GM12878 (cell line): ENCODE results near the gene AEN. TPM values are rescaled to one million over a fixed set of nuclear protein-coding genes. Genes with fewer than 3 reads are reported as not detected.

Experiments used
- ATAC-seq: fragments of 200-7000 bp; cut with Tn5 transposase; 3 replicates; pipeline ENCODE4 v1.9.1; 2020; ENCODE audit warnings: mild to moderate bottlenecking, moderate library complexity
- BruUV-seq: library from RNA; stranded (reverse); fragments of 400-500 nt; replicated peaks from 2 replicates; lab custom pipeline; 2021; lab: Mats Ljungman, UMichigan
- CTCF ChIA-PET: fragments of 300-600 bp; sonication (Branson Sonifier 250); formaldehyde crosslinking; extraction: SDS; loops from one replicate; lab custom pipeline; 2021; ENCODE audit warnings: inconsistent platforms; lab: Yijun Ruan, JAX
- POLR2A ChIA-PET: fragments of 350-600 bp; formaldehyde crosslinking; extraction: SDS; loops from one replicate; lab custom pipeline; 2021; ENCODE audit warnings: inconsistent platforms; lab: Charles Lee
- RAD21 ChIA-PET: fragments of 300-600 bp; sonication (Branson Sonifier 250); formaldehyde crosslinking; loops from one replicate; lab custom pipeline; 2023; ENCODE audit warnings: antibody characterized with exemption; ENCODE audit not compliant: unreplicated experiment; lab: Charles Lee
- SMC1A ChIA-PET: fragments of 300-600 bp; sonication (Branson Sonifier 250); formaldehyde crosslinking; loops from one replicate; lab custom pipeline; 2023; ENCODE audit not compliant: unreplicated experiment, uncharacterized antibody; lab: Charles Lee
- DNase-seq: peaks from one replicate; pipeline ENCODE4 v3.0.0-alpha.2; 2011; ENCODE audit warnings: low read depth, low spot score
- FAIRE-seq: peaks from 3 replicates; lab custom pipeline; 2011; peaks lifted over from hg19 to GRCh38; lab: Jason Lieb, UNC
- H2AFZ ChIP-seq: 2 replicates; pipeline ENCODE4 v1.6.0; 2011; ENCODE audit warnings: low read depth, low read length, control low read depth; ENCODE audit not compliant: control insufficient read depth
- H3K27ac ChIP-seq: 2 replicates; pipeline ENCODE4 v1.5.1; 2011; ENCODE audit warnings: control low read depth; ENCODE audit not compliant: control insufficient read depth, insufficient read depth
- H3K27me3 ChIP-seq, 2 experiments: replicated peaks in 1 of 2; 2 replicates each; pipeline versions ENCODE4 v1.6.0 to v1.6.1; 2011; ENCODE audit warnings: low read length in 1 of 2; ENCODE audit not compliant: control insufficient read depth in 2 of 2, insufficient read depth in 2 of 2
- H3K36me3 ChIP-seq, 2 experiments: 2 replicates each; pipeline ENCODE4 v1.5.1; 2011; ENCODE audit warnings: low read length in 1 of 2; ENCODE audit not compliant: control insufficient read depth in 2 of 2, insufficient read depth in 2 of 2
- H3K4me1 ChIP-seq: 2 replicates; pipeline ENCODE4 v1.6.1; 2011; ENCODE audit warnings: mild to moderate bottlenecking, low read length, moderate library complexity, mixed read lengths; ENCODE audit not compliant: control insufficient read depth, insufficient read depth
- H3K4me2 ChIP-seq: 2 replicates; pipeline ENCODE4 v1.6.0; 2011; ENCODE audit warnings: control low read depth; ENCODE audit not compliant: control insufficient read depth, insufficient read depth
- H3K4me3 ChIP-seq: fragments of 200-600 bp; sonication (generic); 2 replicates; pipeline ENCODE4 v1.5.1; 2016
- H3K79me2 ChIP-seq: 2 replicates; pipeline ENCODE4 v1.6.0; 2011; ENCODE audit warnings: low read length; ENCODE audit not compliant: control insufficient read depth, insufficient read depth
- H3K9ac ChIP-seq: 2 replicates; pipeline ENCODE4 v1.8.0; 2011; ENCODE audit warnings: low read length, control low read depth, mixed read lengths; ENCODE audit not compliant: control insufficient read depth, insufficient read depth
- H3K9me3 ChIP-seq: replicated peaks from 3 replicates; pipeline ENCODE4 v1.5.1; 2011; ENCODE audit warnings: mild to moderate bottlenecking, low read length; ENCODE audit not compliant: control insufficient read depth, insufficient read depth
- H4K20me1 ChIP-seq: 2 replicates; pipeline ENCODE4 v1.6.0; 2011; ENCODE audit not compliant: control insufficient read depth, insufficient read depth
- ASH2L ChIP-seq: fragments of 300-600, 200-600 bp; sonication (generic); IDR thresholded peaks from 2 replicates; pipeline ENCODE4 v1.6.1; 2017; ENCODE audit warnings: low read depth, mild to moderate bottlenecking, borderline replicate concordance
- BCLAF1 ChIP-seq: fragments of 450-650 bp; IDR thresholded peaks from 2 replicates; pipeline ENCODE4 v1.6.1; 2017; ENCODE audit warnings: antibody characterized with exemption, mild to moderate bottlenecking, moderate library complexity
- FOXK2 ChIP-seq: fragments of 450-650 bp; IDR thresholded peaks from 2 replicates; pipeline ENCODE4 v1.6.1; 2017; ENCODE audit warnings: mild to moderate bottlenecking, moderate library complexity
- IRF5 ChIP-seq: fragments of 450-650 bp; IDR thresholded peaks from 2 replicates; pipeline ENCODE4 v1.6.1; 2017; ENCODE audit warnings: borderline replicate concordance
- NBN ChIP-seq: fragments of 450-650 bp; IDR thresholded peaks from 2 replicates; pipeline ENCODE4 v1.6.1; 2016
- NKRF ChIP-seq: fragments of 450-650 bp; conservative IDR thresholded peaks from 2 replicates; pipeline ENCODE4 v1.6.1; 2017; ENCODE audit warnings: mild to moderate bottlenecking, moderate library complexity
- POLR2AphosphoS5 ChIP-seq: IDR thresholded peaks from 2 replicates; pipeline ENCODE4 v1.6.1; 2011; ENCODE audit warnings: mild to moderate bottlenecking, low read length, inconsistent platforms
- REST ChIP-seq: IDR thresholded peaks from 2 replicates; pipeline ENCODE4 v1.6.1; 2012; ENCODE audit warnings: mild to moderate bottlenecking, low read depth, low read length
- SIX5 ChIP-seq: IDR thresholded peaks from 2 replicates; pipeline ENCODE4 v1.6.1; 2011; ENCODE audit warnings: mild to moderate bottlenecking, low read depth, low read length, moderate library complexity; ENCODE audit not compliant: severe bottlenecking
- SMARCA5 ChIP-seq: fragments of 450-650 bp; IDR thresholded peaks from 2 replicates; pipeline ENCODE4 v1.6.1; 2017; ENCODE audit warnings: mild to moderate bottlenecking
- USF2 ChIP-seq: IDR thresholded peaks from 2 replicates; pipeline ENCODE4 v1.6.1; 2011; ENCODE audit warnings: low read depth, low read length, improper control_type of control experiment, borderline replicate concordance
- ZNF207 ChIP-seq: fragments of 450-650 bp; IDR thresholded peaks from 2 replicates; pipeline ENCODE4 v1.6.1; 2014; ENCODE audit warnings: antibody characterized with exemption, mild to moderate bottlenecking, borderline replicate concordance
- ZNF217 ChIP-seq: fragments of 450-650 bp; IDR thresholded peaks from 2 replicates; pipeline ENCODE4 v1.6.1; 2017; ENCODE audit warnings: antibody characterized with exemption, mild to moderate bottlenecking
- WGBS: methylation state at CpG from one replicate; pipeline ENCODE4 v1.1.6; 2016; ENCODE audit warnings: low lambda C conversion rate; ENCODE audit not compliant: insufficient replicate concordance, insufficient coverage; ENCODE audit errors: missing lambda C conversion rate; 5-methylcytosine and 5-hydroxymethylcytosine counted together
- in situ Hi-C: fragments of 300-500 bp; cut with MboI; formaldehyde crosslinking; loops from 9 replicates; pipeline ENCODE4 v1.14.3; 2018; ENCODE audit warnings: mixed read lengths
- intact Hi-C: fragments of 100-400 bp; cut with micrococcal nuclease; formaldehyde crosslinking; loops from one replicate; pipeline ENCODE4 v1.14.2; 2022; ENCODE audit not compliant: unreplicated experiment
- polyA plus RNA-seq, 11 experiments: library from polyadenylated mRNA; depleted of rRNA in 4 of 11; unstranded in 6 of 11; stranded (reverse) in 5 of 11; fragments of >200 nt; fragmentation: Nextera tagmentation in 4 of 11; fragmentation: Illumina TruSeq in 1 of 11; extraction: Ambion mirVana in 4 of 11; extraction: Trizol in 1 of 11; gene quantifications; 1 replicate in 1 of 11; 2 replicates in 10 of 11; pipeline versions ENCODE4 v1.2.1 to v1.2.3, GENCODE V29; 2011 to 2016; ENCODE audit warnings: inconsistent platforms in 2 of 11, missing spikeins in 2 of 11, low read depth in 1 of 11
- total RNA-seq, 4 experiments: library from RNA; depleted of rRNA in 3 of 4; stranded (reverse); fragments of >200 nt in 3 of 4; fragmentation: Illumina TruSeq in 1 of 4; extraction: Trizol in 1 of 4; gene quantifications; 2 replicates each; pipeline versions ENCODE4 v1.2.1 to v1.2.3, GENCODE V29; 2013 to 2021

AEN gene
- total and polyA plus RNA-seq, 10 of the 15 experiments (the other 5 are each of a cell fraction or from before 2014, with no cell fraction given): 11.7 to 81.2 (median 53.7) TPM

GRCh38 chr15:88604381-88605188, 16.6 kb upstream of the AEN start:
- ATAC-seq (no peak), DNase-seq (no peak), FAIRE-seq (no peak)
- CTCF ChIA-PET: no interaction called here
- no peaks in the 10 kb centered on the region for H3K36me3 ChIP-seq
- no peak overlapping the region for H3K27ac ChIP-seq
- no TSS peak for BruUV-seq
- no peak overlapping the region for H2AFZ ChIP-seq
- no peak overlapping the region for H3K9ac ChIP-seq
- H3K79me2 ChIP-seq: no peaks in the 10 kb centered on the region
- H4K20me1 ChIP-seq: no peaks in the 10 kb centered on the region
- RAD21 ChIA-PET: no interaction called here
- no peak overlapping the region for H3K4me3 ChIP-seq
- no peaks in the 10 kb centered on the region for H3K9me3 ChIP-seq
- no peaks in the 10 kb centered on the region for H3K4me1 ChIP-seq
- peaks cover 17 to 22% of the 10 kb centered on the region in 2 experiments for H3K27me3 ChIP-seq
- in situ Hi-C loops: no loop called here
- POLR2A ChIA-PET: no interaction called here
- intact Hi-C loops: no loop called here
- SMC1A ChIA-PET: no interaction called here
- H3K4me2 ChIP-seq: no peak overlapping the region; the same call in 1 of the 2 replicates
- 11% methylated on average over 31 of the region's 46 CpGs for WGBS
- TF ChIP-seq POLR2AphosphoS5 (no peak), REST (no peak), SMARCA5 (no peak), ASH2L (no peak), FOXK2 (no peak), SIX5 (no peak), NKRF (no peak), IRF5 (no peak), NBN (no peak), ZNF217 (no peak), BCLAF1 (no peak), ZNF207 (no peak), USF2 (no peak)
